GM12875 (cell line): ENCODE data around the gene CCDC78.

Experiments
- H3K4me3 ChIP-seq: one replicate; pipeline ENCODE4 v1.5.1; 2011; ENCODE audit warnings: low read depth, low read length, control low read depth
- TF ChIP-seq, protein P1 (sequence below): IDR thresholded peaks from 2 replicates; pipeline ENCODE4 v1.5.1; 2011; ENCODE audit warnings: low read depth, mild to moderate bottlenecking, control low read depth, inconsistent platforms, low read length, moderate library complexity, borderline replicate concordance; ENCODE audit not compliant: insufficient read depth

The CCDC78 gene

DNA sequence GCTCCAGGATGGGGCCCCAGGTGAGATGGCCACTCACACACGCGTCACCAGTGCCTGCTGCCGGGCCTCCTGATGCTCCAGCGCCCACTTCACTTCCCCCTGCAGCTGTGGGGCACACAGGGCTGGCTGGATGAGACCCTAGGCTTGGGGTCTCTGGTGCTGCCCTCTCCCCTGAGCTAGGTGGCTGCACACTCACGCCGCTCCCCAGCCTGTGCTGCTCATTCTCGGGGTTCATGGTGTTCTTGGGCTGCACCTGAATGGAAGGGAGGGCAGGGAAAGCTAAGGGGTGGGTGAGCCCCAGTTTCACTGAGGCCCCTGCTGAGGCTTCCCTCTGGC, 1.2 kb downstream of the CCDC78 start:
- TF ChIP-seq, protein P1, sequence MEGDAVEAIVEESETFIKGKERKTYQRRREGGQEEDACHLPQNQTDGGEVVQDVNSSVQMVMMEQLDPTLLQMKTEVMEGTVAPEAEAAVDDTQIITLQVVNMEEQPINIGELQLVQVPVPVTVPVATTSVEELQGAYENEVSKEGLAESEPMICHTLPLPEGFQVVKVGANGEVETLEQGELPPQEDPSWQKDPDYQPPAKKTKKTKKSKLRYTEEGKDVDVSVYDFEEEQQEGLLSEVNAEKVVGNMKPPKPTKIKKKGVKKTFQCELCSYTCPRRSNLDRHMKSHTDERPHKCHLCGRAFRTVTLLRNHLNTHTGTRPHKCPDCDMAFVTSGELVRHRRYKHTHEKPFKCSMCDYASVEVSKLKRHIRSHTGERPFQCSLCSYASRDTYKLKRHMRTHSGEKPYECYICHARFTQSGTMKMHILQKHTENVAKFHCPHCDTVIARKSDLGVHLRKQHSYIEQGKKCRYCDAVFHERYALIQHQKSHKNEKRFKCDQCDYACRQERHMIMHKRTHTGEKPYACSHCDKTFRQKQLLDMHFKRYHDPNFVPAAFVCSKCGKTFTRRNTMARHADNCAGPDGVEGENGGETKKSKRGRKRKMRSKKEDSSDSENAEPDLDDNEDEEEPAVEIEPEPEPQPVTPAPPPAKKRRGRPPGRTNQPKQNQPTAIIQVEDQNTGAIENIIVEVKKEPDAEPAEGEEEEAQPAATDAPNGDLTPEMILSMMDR, result no peak
- no peak overlapping the region for H3K4me3 ChIP-seq

GRCh38 chr16:724188-725040, 1.8 kb downstream of the CCDC78 start:
- TF ChIP-seq, protein P1, result no peak
- H3K4me3 ChIP-seq, result no peak overlapping the region

- H3K4me3 ChIP-seq, result no peak overlapping the region
- TF ChIP-seq, protein P1, result no peak
Observed at GRCh38 chr16:723695-724094, 2.5 kb downstream of the CCDC78 start.

GRCh38 chr16:722835-723633, 3.2 kb downstream of the CCDC78 start:
- H3K4me3 ChIP-seq, result no peak overlapping the region
- TF ChIP-seq, protein P1, result no peak

DNA sequence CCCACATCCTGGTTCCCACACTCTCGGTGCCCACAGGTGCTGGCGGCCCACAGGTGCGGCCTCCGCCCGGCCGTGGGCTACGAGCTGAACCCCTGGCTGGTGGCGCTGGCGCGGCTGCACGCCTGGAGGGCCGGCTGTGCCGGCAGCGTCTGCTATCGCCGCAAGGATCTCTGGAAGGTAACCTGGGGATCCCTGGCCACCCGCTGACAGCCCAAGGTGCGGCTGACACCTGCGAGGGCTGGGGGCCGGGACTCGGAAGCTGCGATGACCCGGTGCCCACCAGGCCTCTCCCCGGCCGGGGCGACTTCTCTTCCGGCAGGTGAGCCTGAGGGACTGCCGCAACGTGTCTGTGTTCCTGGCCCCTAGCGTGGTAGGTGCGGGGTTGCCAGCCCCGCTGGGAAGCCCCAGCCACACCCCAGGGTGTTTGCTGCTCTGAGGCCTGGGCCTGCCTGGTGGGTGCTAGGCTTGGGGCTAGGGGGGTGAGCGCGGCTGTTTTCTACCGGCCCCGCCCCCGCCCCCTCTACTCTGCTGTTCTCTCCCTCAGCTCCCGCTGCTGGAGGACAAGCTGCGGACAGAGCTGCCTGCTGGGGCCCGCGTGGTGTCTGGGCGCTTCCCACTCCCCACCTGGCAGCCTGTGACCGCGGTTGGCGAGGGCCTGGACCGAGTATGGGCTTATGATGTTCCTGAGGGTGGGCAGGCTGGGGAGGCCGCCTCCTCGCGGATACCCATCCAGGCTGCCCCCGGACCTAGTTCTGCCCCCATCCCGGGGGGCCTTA, 4.3 kb downstream of the CCDC78 start:
- peak overlapping the region; percentile 92 for H3K4me3 ChIP-seq
- TF ChIP-seq, protein P1, result no peak

- TF ChIP-seq, protein P1, result 0 out of 2 replicates have a peak, but pooled peaks have one; percentile 2
- H3K4me3 ChIP-seq, result peak within 1 kb of the TSS; percentile 92
Observed at GRCh38 chr16:720990-721764, 5.1 kb downstream of the CCDC78 start, which contains the start of gene ANTKMT. Gene ANTKMT, plus strand, starts transcription at chr16:721146. Its CDS starts 129 bp downstream, at chr16:721275.
